Frontal cortex (tissue), 4 donors: Measurements from ENCODE around the gene SNRPD2. TPM values are rescaled to one million over a fixed set of nuclear protein-coding genes. Genes with fewer than 3 reads are reported as not detected.
"Not testable (repeated sequence)": the region's sequence is repeated elsewhere in the genome, so short reads cannot be mapped to it uniquely, and the experiment has no call there.

ENCODE experiments used
- DNase-seq, 2 donors: peaks; one replicate each; pipeline ENCODE4 v3.0.0; 2012; ENCODE audit warnings: low spot score in 2 of 2
- FAIRE-seq: peaks from 2 replicates; lab custom pipeline; 2012; peaks lifted over from hg19 to GRCh38; lab: Jason Lieb, UNC
- total RNA-seq: library from RNA; depleted of rRNA; stranded (reverse); fragments of >200 nt; gene quantifications from one replicate; pipeline ENCODE4 v1.2.3, GENCODE V29; 2014
- donor health status: control.
- donor health status: control.
- donor health status: control.

The SNRPD2 gene
- total RNA-seq, 1 donor from 2014 or later = 157 TPM

- DNase-seq (no peak), FAIRE-seq (no peak)
Observed at GRCh38 chr19:45705710-45706415, 14.1 kb upstream of the SNRPD2 start.

- FAIRE-seq (no peak), DNase-seq (no peak)
Observed at GRCh38 chr19:45705115-45705514, 13.4 kb upstream of the SNRPD2 start.

GRCh38 chr19:45701676-45702075 is 9.9 kb upstream of the SNRPD2 start:
- FAIRE-seq (no peak), DNase-seq (no peak)

- FAIRE-seq (no peak), DNase-seq (peak; percentile 51 to 69)
Observed at GRCh38 chr19:45693106-45693788, 1.5 kb upstream of the SNRPD2 start.

- DNase-seq = peak; percentile 93 to 96
- peak; percentile 91 for FAIRE-seq
Observed at GRCh38 chr19:45692187-45693105, 693 bp upstream of the SNRPD2 start, which contains the start of gene QPCTL. QPCTL (plus strand) TSS chr19:45692666; CDS start chr19:45692704, 38 bp downstream.

- no peak for DNase-seq
- FAIRE-seq = no peak
Observed at GRCh38 chr19:45687599-45687998, 4.2 kb downstream of the SNRPD2 start.

GRCh38 chr19:45685045-45685444 is 6.7 kb downstream of the SNRPD2 start:
- DNase-seq, FAIRE-seq: not testable (repeated sequence)

- FAIRE-seq = no peak
- peak in 1 of 2 donors; percentile 19 for DNase-seq
Observed at GRCh38 chr19:45682908-45683307, 8.8 kb downstream of the SNRPD2 start.

GRCh38 chr19:45682117-45682516 is 9.6 kb downstream of the SNRPD2 start:
- FAIRE-seq = no peak

GRCh38 chr19:45681391-45682015 is 10.2 kb downstream of the SNRPD2 start:
- FAIRE-seq = no peak
- peak; percentile 87 to 90 for DNase-seq

More at GRCh38 chr19:45682117-45682516, 9.6 kb downstream of the SNRPD2 start:
- no peak for DNase-seq

GRCh38 chr19:45677351-45678230 is 14.2 kb downstream of the SNRPD2 start:
- DNase-seq = peak; percentile 65 to 78
- FAIRE-seq = no peak

- FAIRE-seq (no peak), DNase-seq (peak in 1 of 2 donors; percentile 19)
Observed at GRCh38 chr19:45676851-45677263, 14.9 kb downstream of the SNRPD2 start.

GRCh38 chr19:45674946-45675345 is 16.8 kb downstream of the SNRPD2 start:
- DNase-seq = no peak
- FAIRE-seq = no peak

GRCh38 chr19:45670670-45671453 is 20.9 kb downstream of the SNRPD2 start:
- DNase-seq (peak; percentile 68 to 85), FAIRE-seq (no peak)

GRCh38 chr19:45668342-45668871 is 23.3 kb downstream of the SNRPD2 start:
- FAIRE-seq (no peak), DNase-seq (no peak)

GRCh38 chr19:45667620-45668341 is 24.0 kb downstream of the SNRPD2 start, which contains the start of gene GIPR:
GIPR (plus strand) TSS chr19:45668221; CDS start chr19:45669521, 1,300 bp downstream.
- DNase-seq (peak; percentile 24 to 53), FAIRE-seq (no peak)

- no peak for FAIRE-seq
- DNase-seq = no peak
Observed at GRCh38 chr19:45664575-45664974, 27.2 kb downstream of the SNRPD2 start.
